A673 (cell line): Measurements from ENCODE around the gene EXOC6B. TPM values are rescaled to one million over a fixed set of nuclear protein-coding genes. Genes with fewer than 3 reads are reported as not detected.
"Not testable (repeated sequence)": the region's sequence is repeated elsewhere in the genome, so short reads cannot be mapped to it uniquely, and the experiment has no call there.

Experiments used
- BruUV-seq: library from RNA; stranded (reverse); fragments of 400-500 nt; replicated peaks from 2 replicates; lab custom pipeline; 2021; lab: Mats Ljungman, UMichigan
- CTCF ChIA-PET: fragments of 300-600 bp; sonication (Branson Sonifier 250); formaldehyde crosslinking; loops from one replicate; lab custom pipeline; 2022; ENCODE audit warnings: antibody characterized with exemption; lab: Charles Lee
- POLR2A ChIA-PET: fragments of 300-600 bp; sonication (Branson Sonifier 250); formaldehyde crosslinking; loops from one replicate; lab custom pipeline; 2022; ENCODE audit warnings: antibody characterized with exemption; ENCODE audit not compliant: low non-redundant PET; lab: Charles Lee
- DNase-seq: peaks from one replicate; pipeline ENCODE4 v3.0.0-alpha.2; 2015; ENCODE audit warnings: low spot score
- H3K27ac ChIP-seq: fragments of 200-600 bp; sonication (generic); 2 replicates; pipeline ENCODE4 v1.5.1; 2016; ENCODE audit warnings: mixed run types, low read depth, mild to moderate bottlenecking, mixed read lengths, antibody characterized with exemption, low read length; ENCODE audit not compliant: poor library complexity, severe bottlenecking
- H3K27me3 ChIP-seq: fragments of 200-600 bp; sonication (generic); replicated peaks from 2 replicates; pipeline ENCODE4 v1.6.1; 2017; ENCODE audit warnings: mixed run types, low read depth, mild to moderate bottlenecking, mixed read lengths, antibody characterized with exemption, low read length; ENCODE audit not compliant: insufficient read depth, poor library complexity
- H3K36me3 ChIP-seq: fragments of 200-600 bp; sonication (generic); 2 replicates; pipeline ENCODE4 v1.6.1; 2016; ENCODE audit warnings: mixed run types, mild to moderate bottlenecking, mixed read lengths, antibody characterized with exemption, low read length; ENCODE audit not compliant: insufficient read depth, poor library complexity, severe bottlenecking
- H3K4me1 ChIP-seq: fragments of 200-600 bp; sonication (generic); 2 replicates; pipeline ENCODE4 v1.6.1; 2017; ENCODE audit warnings: mixed run types, mild to moderate bottlenecking, mixed read lengths, antibody characterized with exemption, low read length; ENCODE audit not compliant: insufficient read depth, poor library complexity, severe bottlenecking
- H3K4me3 ChIP-seq: fragments of 200-600 bp; sonication (generic); 2 replicates; pipeline ENCODE4 v1.5.1; 2016; ENCODE audit warnings: low read depth, mixed run types, mild to moderate bottlenecking, mixed read lengths, low read length; ENCODE audit not compliant: poor library complexity, severe bottlenecking
- H3K9me3 ChIP-seq: fragments of 200-600 bp; sonication (generic); 2 replicates; pipeline ENCODE4 v1.6.1; 2016; ENCODE audit warnings: mixed run types, low read depth, mild to moderate bottlenecking, mixed read lengths, antibody characterized with exemption, low read length; ENCODE audit not compliant: poor library complexity, severe bottlenecking
- CTCF ChIP-seq: fragments of 300-800, 200-600 bp; sonication (generic); conservative IDR thresholded peaks from 2 replicates; pipeline ENCODE4 v1.5.1; 2017; ENCODE audit warnings: low read depth, mild to moderate bottlenecking, antibody characterized with exemption, low read length, moderate library complexity, mixed read lengths
- EZH2 ChIP-seq: fragments of 200-600 bp; sonication (generic); IDR thresholded peaks from 2 replicates; pipeline ENCODE4 v1.6.1; 2017; ENCODE audit warnings: borderline replicate concordance, low read depth, mild to moderate bottlenecking, mixed read lengths, antibody characterized with exemption, low read length; ENCODE audit not compliant: poor library complexity, severe bottlenecking
- intact Hi-C: fragments of 100-400 bp; cut with micrococcal nuclease; formaldehyde crosslinking; loops from one replicate; pipeline ENCODE4 v1.10.0; 2022; ENCODE audit not compliant: unreplicated experiment
- total RNA-seq: library from RNA; stranded (reverse); gene quantifications from 2 replicates; pipeline ENCODE4 v1.2.3, GENCODE V29; 2021

The EXOC6B gene
- total RNA-seq, 1 experiment from 2014 or later, result 138 TPM

GRCh38 chr2:72602711-72603110 lies 223.1 kb downstream of the EXOC6B start:
- Histone ChIP-seq H3K36me3 (no peaks in the 10 kb centered on the region), H3K4me1 (peaks cover 37% of the 10 kb centered on the region), H3K27me3 (no peaks in the 10 kb centered on the region), H3K4me3 (no peak overlapping the region), H3K27ac (peak overlapping the region; percentile 76), H3K9me3 (peaks cover 4% of the 10 kb centered on the region)
- CTCF ChIA-PET, result no interaction called here
- POLR2A ChIA-PET, result no interaction called here
- intact Hi-C loops, result no loop called here
- TF ChIP-seq CTCF (no peak), EZH2 (no peak)
- no peak for DNase-seq
- no TSS peak for BruUV-seq

- DNase-seq, result no peak
- H3K27me3 ChIP-seq, result no peaks in the 10 kb centered on the region
- H3K36me3 ChIP-seq, result no peaks in the 10 kb centered on the region
- CTCF ChIA-PET, result no interaction called here
- H3K9me3 ChIP-seq, result peaks cover under 1% of the 10 kb centered on the region
- no TSS peak for BruUV-seq
- POLR2A ChIA-PET, result no interaction called here
- intact Hi-C loops, result no loop called here
- no peak for TF ChIP-seq CTCF
- TF ChIP-seq EZH2, result no peak
- no peak overlapping the region for H3K27ac ChIP-seq
- no peak overlapping the region for H3K4me3 ChIP-seq
- peaks cover 37% of the 10 kb centered on the region for H3K4me1 ChIP-seq
These were observed 223.7 kb downstream of the EXOC6B start for GRCh38 chr2:72602095-72602494.

GRCh38 chr2:72583836-72584235 lies 242.0 kb downstream of the EXOC6B start:
- intact Hi-C loops, result loop anchor here (5.0 kb wide), 1 partner anchor 163 kb away; no protein-coding TSS in a partner anchor
- CTCF ChIA-PET, H3K4me1 ChIP-seq, BruUV-seq, H3K9me3 ChIP-seq, DNase-seq, H3K4me3 ChIP-seq, H3K27me3 ChIP-seq, H3K27ac ChIP-seq, POLR2A ChIA-PET, H3K36me3 ChIP-seq: not testable (repeated sequence)

GRCh38 chr2:72583376-72583775 lies 242.5 kb downstream of the EXOC6B start:
- no TSS peak for BruUV-seq
- no peak for DNase-seq
- Histone ChIP-seq H3K4me1 (peaks cover 13% of the 10 kb centered on the region), H3K9me3 (no peaks in the 10 kb centered on the region), H3K27me3 (no peaks in the 10 kb centered on the region), H3K4me3 (no peak overlapping the region), H3K27ac (no peak overlapping the region), H3K36me3 (no peaks in the 10 kb centered on the region)
- intact Hi-C loops, result loop anchor here (5.0 kb wide), 1 partner anchor 164 kb away; no protein-coding TSS in a partner anchor
- ChIA-PET POLR2A (no interaction called here), CTCF (no interaction called here)
- TF ChIP-seq EZH2 (no peak), CTCF (no peak)
